ENCODE data around the gene LONRF3.
A peak's percentile ranks its signal among the peaks of the same experiment; 100 is the strongest.

The LONRF3 gene

DNA sequence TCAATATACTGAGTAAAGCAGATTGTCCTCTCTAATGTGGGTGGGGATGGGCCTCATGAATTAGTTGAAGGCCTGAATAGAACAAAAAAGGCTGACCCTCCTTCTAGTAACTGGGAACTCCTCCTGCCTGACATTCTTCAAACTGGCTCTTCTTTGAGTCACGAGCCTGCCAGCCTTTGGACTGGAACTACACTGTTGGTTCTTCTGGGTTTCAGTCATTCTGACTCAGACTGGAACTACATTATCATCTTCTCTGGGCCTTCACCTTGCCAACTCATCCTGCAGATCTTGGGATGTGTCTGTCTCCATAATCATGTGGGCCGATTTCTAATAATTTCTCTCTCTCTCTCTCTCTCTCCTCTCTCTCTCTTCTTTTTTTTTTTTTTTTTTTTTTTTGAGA lies 71.5 kb downstream of the LONRF3 start:
- TF ChIP-seq, protein P1, sequence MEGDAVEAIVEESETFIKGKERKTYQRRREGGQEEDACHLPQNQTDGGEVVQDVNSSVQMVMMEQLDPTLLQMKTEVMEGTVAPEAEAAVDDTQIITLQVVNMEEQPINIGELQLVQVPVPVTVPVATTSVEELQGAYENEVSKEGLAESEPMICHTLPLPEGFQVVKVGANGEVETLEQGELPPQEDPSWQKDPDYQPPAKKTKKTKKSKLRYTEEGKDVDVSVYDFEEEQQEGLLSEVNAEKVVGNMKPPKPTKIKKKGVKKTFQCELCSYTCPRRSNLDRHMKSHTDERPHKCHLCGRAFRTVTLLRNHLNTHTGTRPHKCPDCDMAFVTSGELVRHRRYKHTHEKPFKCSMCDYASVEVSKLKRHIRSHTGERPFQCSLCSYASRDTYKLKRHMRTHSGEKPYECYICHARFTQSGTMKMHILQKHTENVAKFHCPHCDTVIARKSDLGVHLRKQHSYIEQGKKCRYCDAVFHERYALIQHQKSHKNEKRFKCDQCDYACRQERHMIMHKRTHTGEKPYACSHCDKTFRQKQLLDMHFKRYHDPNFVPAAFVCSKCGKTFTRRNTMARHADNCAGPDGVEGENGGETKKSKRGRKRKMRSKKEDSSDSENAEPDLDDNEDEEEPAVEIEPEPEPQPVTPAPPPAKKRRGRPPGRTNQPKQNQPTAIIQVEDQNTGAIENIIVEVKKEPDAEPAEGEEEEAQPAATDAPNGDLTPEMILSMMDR (conservative IDR thresholded peaks at IDR 0.05; ENCODE audit: low read depth): no peak
- ChIA-PET POLR2A (ENCODE audit: low non-redundant PET) (no interaction called here), CTCF (no interaction called here)

GRCh38 chrX:119055687-119056086 lies 81.3 kb downstream of the LONRF3 start:
- TF ChIP-seq, protein P1 (conservative IDR thresholded peaks at IDR 0.05; ENCODE audit: low read depth): no peak
- ChIA-PET POLR2A (ENCODE audit: low non-redundant PET) (no interaction called here), CTCF (no interaction called here)
- DNase-seq (ENCODE audit: low spot score): no peak
- H3K27ac ChIP-seq: no peak overlapping the region

More for the DNA sequence above, 71.5 kb downstream of the LONRF3 start:
- H3K27ac ChIP-seq: no peak overlapping the region
- no peak for DNase-seq (ENCODE audit: low spot score)

- CTCF ChIA-PET: no interaction called here
- POLR2A ChIA-PET (ENCODE audit: low non-redundant PET): no interaction called here
- DNase-seq (ENCODE audit: low spot score): peak; percentile 5
- TF ChIP-seq, protein P1 (conservative IDR thresholded peaks at IDR 0.05; ENCODE audit: low read depth): no peak
- no peak overlapping the region for H3K27ac ChIP-seq
Measured at GRCh38 chrX:119062750-119063374, 88.4 kb downstream of the LONRF3 start.

GRCh38 chrX:119063428-119063827 lies 89.0 kb downstream of the LONRF3 start:
- ChIA-PET CTCF (no interaction called here), POLR2A (ENCODE audit: low non-redundant PET) (no interaction called here)
- TF ChIP-seq, protein P1 (conservative IDR thresholded peaks at IDR 0.05; ENCODE audit: low read depth): no peak
- H3K27ac ChIP-seq: no peak overlapping the region
- no peak for DNase-seq (ENCODE audit: low spot score)

DNA sequence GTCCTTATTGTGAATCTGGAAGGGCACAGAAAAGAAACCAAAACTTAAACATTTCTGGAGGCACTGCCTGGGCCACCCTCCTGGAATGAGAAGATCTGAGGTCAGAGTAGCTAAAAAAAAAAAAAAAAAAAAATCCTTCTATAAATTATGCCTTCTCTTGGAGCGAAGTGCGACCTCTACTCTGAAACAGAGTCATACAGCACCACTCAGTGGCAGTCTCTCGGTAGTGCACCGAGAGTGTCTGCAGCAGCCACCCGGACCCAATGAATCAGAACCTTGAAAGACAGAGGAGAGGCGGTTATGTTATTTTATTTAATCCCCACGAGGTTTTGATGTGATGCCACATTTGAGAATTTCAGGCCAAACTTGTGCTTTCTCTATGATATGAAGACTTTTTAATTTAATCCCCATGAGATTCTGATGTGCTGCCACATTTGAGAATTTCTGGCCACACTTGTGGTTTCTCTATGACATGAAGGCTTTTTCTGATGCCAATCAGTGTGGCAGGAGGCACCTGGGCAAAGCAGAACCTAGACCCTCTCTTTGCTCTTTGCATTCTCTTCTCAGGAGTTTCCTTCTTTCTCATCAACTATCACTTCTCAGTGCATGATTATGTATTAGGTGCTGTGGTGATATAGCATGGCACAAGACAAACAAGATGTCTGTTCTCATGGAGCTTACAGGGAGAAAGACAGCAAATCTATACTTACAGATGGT lies 92.8 kb downstream of the LONRF3 start:
- DNase-seq (ENCODE audit: low spot score): peak; percentile 45
- TF ChIP-seq, protein P1 (conservative IDR thresholded peaks at IDR 0.05; ENCODE audit: low read depth): peak; percentile 50
- ChIA-PET CTCF (interaction anchor here (0.6 to 2.1 kb wide), 6 partner anchors 62 to 449 kb away, joined by 3 to 8 read pairs (median 4); no protein-coding TSS in a partner anchor), POLR2A (ENCODE audit: low non-redundant PET) (no interaction called here)
- H3K27ac ChIP-seq: no peak overlapping the region
